ENCODE results near the gene VWA3A.

The VWA3A gene

DNA sequence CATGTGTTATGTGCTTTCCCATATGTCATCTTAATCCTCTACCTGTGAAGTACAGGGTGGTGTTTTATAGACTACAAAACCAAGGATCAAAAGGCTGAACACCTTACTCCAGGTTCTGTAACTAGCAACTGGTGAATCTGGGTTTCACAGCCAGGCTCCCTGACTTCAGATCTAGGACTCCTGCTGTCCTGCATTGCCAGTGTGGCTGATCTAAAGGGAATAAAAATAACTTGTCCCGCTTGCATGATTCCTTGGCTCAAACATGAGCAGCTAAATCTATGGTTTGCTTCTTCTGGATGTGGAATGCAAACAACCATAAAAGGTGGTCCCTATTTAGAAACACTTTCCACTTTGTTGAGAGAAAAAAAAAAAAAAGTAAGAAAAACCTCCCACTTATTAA is 3.7 kb upstream of the VWA3A start:
- TF ChIP-seq, protein P1, sequence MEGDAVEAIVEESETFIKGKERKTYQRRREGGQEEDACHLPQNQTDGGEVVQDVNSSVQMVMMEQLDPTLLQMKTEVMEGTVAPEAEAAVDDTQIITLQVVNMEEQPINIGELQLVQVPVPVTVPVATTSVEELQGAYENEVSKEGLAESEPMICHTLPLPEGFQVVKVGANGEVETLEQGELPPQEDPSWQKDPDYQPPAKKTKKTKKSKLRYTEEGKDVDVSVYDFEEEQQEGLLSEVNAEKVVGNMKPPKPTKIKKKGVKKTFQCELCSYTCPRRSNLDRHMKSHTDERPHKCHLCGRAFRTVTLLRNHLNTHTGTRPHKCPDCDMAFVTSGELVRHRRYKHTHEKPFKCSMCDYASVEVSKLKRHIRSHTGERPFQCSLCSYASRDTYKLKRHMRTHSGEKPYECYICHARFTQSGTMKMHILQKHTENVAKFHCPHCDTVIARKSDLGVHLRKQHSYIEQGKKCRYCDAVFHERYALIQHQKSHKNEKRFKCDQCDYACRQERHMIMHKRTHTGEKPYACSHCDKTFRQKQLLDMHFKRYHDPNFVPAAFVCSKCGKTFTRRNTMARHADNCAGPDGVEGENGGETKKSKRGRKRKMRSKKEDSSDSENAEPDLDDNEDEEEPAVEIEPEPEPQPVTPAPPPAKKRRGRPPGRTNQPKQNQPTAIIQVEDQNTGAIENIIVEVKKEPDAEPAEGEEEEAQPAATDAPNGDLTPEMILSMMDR (IDR thresholded peaks at IDR 0.05; ENCODE audit: low read depth, low read length), result no peak
- H3K4me3 ChIP-seq (ENCODE audit: low read depth, low read length), result no peak overlapping the region

DNA sequence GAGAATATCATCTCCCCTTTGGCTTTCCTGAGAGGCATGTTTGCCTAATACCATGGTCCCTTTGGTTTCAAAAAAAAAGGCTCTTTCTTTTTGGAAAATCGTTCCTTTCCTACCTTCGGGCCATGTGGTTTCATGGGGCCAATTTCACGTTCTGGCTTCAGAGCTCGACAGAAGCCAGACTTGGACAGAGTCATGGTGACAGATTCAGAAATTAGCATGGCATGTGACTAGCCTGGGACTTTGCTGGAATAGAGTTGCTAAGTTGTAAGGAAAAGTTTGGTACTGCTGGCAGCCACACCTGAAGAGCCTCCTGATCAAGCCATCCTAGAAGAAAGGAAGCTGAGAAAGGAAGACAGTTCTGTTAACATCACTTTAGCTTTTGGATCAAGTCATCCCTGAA is 2.4 kb upstream of the VWA3A start:
- no peak overlapping the region for H3K4me3 ChIP-seq (ENCODE audit: low read depth, low read length)
- TF ChIP-seq, protein P1 (IDR thresholded peaks at IDR 0.05; ENCODE audit: low read depth, low read length), result no peak

DNA sequence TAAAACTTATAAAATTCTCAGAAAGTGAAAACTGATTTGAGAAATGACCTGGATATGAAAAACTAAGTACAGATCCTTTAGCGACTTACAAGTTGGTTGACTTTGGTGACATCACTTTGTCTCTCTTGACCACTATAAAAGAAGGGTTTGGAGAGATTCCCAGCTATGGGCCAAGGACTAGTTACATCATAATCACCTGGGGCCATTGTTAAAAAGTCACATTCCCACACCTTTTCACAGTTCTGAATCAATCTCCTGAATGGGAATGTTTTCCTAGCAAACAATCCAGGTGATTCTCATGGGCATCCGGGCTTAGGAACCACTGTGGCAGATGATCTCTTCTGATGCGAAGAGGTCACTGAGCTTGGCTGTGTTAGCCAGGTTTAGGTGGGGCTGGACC is 620 bp upstream of the VWA3A start:
- TF ChIP-seq, protein P1 (IDR thresholded peaks at IDR 0.05; ENCODE audit: low read depth, low read length), result no peak

DNA sequence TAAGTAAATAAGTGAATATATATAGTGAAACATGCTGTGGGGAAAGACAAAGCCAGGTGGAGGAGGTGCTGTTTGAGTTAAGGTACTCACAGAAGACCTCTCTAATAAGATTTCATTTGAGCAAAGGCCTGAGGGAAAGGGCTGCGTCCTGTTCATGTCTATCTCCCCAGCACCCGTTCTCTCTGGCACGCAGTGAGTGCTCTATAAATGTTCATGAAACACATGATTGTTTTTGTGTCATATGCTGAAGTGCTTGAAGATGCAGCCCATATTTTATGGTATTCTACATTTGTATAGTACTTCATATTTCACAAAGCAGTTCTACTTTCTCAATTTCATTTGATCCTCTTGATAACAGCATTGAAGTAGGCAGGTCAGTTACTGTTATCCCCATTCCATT is 990 bp downstream of the VWA3A start:
- H3K4me3 ChIP-seq (ENCODE audit: low read depth, low read length), result no peak overlapping the region
- TF ChIP-seq, protein P1 (IDR thresholded peaks at IDR 0.05; ENCODE audit: low read depth, low read length), result no peak

More for the DNA sequence above, 620 bp upstream of the VWA3A start:
- no peak overlapping the region for H3K4me3 ChIP-seq (ENCODE audit: low read depth, low read length)

DNA sequence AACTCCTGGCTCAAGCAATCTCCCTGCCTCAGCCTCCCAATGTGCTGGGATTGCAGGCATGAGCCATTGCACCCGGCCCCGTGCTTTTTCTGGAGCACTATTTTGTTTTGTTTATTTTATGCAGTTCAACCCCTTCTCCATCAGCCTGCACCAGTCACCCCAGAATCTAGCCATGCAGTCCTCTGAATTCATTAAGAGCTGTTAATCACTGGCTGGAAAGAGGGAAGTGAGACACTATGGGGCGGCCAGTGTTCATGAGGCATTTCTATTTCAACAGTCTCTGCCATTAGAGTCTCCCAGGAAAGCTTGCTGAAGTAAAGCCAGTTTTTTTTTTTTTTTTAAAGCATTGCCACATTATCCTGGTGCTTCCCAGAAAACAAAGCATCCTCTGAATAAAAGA is 1.7 kb downstream of the VWA3A start:
- no peak overlapping the region for H3K4me3 ChIP-seq (ENCODE audit: low read depth, low read length)
- TF ChIP-seq, protein P1 (IDR thresholded peaks at IDR 0.05; ENCODE audit: low read depth, low read length), result no peak

DNA sequence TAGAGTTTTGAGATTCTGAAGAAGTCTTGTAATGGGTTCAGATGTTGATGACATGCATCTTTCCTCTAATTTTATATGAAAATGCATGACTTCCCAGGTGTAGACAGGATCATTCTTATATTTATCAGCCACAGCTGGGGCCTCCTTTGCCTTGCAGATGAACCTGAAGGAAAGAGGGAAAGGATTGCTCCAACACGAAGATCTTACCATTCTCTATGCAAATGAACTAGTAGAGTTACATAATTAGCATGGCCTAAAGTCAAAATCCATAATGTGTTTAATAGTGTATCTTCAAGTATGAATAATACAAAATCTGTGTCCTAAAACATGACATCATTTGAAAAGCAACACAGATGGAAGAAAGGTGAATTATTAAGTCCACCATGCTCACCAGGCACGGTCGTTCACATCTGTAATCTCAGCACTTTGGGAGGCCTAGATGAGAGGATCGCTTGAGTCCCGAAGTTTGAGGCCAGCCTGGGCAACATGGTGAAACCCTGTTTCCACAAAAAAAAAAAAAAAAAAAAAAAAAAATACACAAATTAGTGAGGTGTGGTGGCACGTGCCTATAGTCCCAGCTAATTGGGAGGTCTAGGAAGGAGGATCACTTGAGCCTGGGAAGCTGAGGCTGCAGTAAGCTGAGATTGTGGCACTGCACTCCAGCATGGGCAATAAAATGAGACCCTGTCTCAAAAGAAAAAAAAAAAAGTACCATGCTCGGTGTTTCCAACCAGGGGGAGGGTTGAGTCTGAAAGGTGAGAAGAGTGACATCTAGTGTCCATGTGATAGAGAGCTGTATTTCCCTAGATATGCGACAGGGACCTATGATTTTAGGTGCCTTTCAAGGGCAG is 6.3 kb downstream of the VWA3A start:
- no peak overlapping the region for H3K4me3 ChIP-seq (ENCODE audit: low read depth, low read length)
- TF ChIP-seq, protein P1 (IDR thresholded peaks at IDR 0.05; ENCODE audit: low read depth, low read length), result peak; percentile 47

DNA sequence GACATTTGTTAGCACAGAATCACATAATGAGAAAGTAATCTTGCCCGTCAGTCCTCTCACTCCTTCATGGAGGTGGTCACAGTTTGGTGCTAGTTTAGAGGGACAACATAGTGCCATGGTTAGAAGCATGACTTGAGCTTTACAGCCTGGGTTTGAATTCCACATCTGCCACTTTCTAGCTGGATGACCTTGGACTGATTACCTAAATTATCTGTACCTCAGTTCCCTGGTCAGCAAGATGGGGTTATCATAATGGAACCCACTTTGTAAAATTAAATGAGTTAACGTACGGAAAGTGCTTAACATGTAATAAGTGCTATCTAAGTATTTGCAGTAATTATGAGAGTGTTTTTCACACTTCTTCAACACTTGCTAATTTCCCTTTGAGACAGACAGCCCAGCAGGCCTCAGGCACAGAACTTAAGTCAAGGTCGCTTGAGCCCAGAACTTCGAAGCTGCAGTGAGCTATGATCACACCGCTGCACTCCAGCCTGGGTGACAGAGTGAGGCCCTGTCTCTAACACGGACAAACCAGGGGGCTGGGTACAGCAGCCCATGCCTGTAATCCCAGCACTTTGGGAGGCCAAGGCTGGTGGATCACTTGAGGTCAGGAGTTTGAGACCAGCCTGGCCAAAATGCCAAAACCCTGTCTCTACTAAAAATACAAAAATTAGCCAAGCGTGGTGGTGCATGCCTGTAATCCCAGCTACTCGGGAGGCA is 7.1 kb downstream of the VWA3A start:
- no peak overlapping the region for H3K4me3 ChIP-seq (ENCODE audit: low read depth, low read length)
- TF ChIP-seq, protein P1 (IDR thresholded peaks at IDR 0.05; ENCODE audit: low read depth, low read length), result no peak
